CD8-positive, alpha-beta memory T cell (primary cell): ENCODE data around the gene CD247. TPM values are rescaled to one million over a fixed set of nuclear protein-coding genes. Genes with fewer than 3 reads are reported as not detected.

Experiments
- CTCF ChIA-PET: fragments of 350-600 bp; sonication (Branson Sonifier 250); formaldehyde crosslinking; loops from one replicate; lab custom pipeline; 2021; ENCODE audit warnings: antibody characterized with exemption; lab: Charles Lee
- POLR2A ChIA-PET: fragments of 350-600 bp; sonication (Branson Sonifier 250); formaldehyde crosslinking; loops from one replicate; lab custom pipeline; 2021; ENCODE audit warnings: antibody characterized with exemption; lab: Charles Lee
- DNase-seq, 5 donors: peaks; one replicate each; pipeline versions ENCODE4 v3.0.0 to v3.0.0-alpha.2; 2020 to 2022; ENCODE audit warnings: mixed read lengths in 1 of 5
- H3K27ac ChIP-seq: one replicate; pipeline ENCODE4 v1.7.0; 2013; ENCODE audit warnings: low read depth, mild to moderate bottlenecking, low read length, moderate library complexity
- H3K27me3 ChIP-seq: 2 replicates; pipeline ENCODE4 v1.7.0; 2013; ENCODE audit warnings: low read length, mild to moderate bottlenecking; ENCODE audit not compliant: insufficient read depth, poor library complexity, severe bottlenecking
- H3K36me3 ChIP-seq: 2 replicates; pipeline ENCODE4 v1.7.0; 2013; ENCODE audit warnings: mild to moderate bottlenecking, low read length, moderate library complexity; ENCODE audit not compliant: insufficient read depth
- H3K4me1 ChIP-seq: 2 replicates; pipeline ENCODE4 v1.7.0; 2013; ENCODE audit warnings: mild to moderate bottlenecking, low read length, moderate library complexity; ENCODE audit not compliant: insufficient read depth
- H3K4me3 ChIP-seq: 2 replicates; pipeline ENCODE4 v1.7.0; 2013; ENCODE audit warnings: mild to moderate bottlenecking, low read length
- H3K9me3 ChIP-seq: 2 replicates; pipeline ENCODE4 v1.7.0; 2013; ENCODE audit warnings: mild to moderate bottlenecking, low read length
- H3K27ac Mint-ChIP-seq, 8 donors: one replicate each; pipeline ENCODE4 v1.8.0; 2020 to 2021; ENCODE audit warnings: mixed read lengths in 8 of 8, mild to moderate bottlenecking in 6 of 8, inconsistent platforms in 3 of 8, moderate library complexity in 3 of 8
- H3K27me3 Mint-ChIP-seq, 2 donors: one replicate each; pipeline ENCODE4 v1.8.0; 2020 to 2021; ENCODE audit warnings: mixed read lengths in 2 of 2, mild to moderate bottlenecking in 1 of 2, moderate library complexity in 1 of 2
- H3K36me3 Mint-ChIP-seq, 3 donors: one replicate each; pipeline ENCODE4 v1.8.0; 2020 to 2021; ENCODE audit warnings: mixed read lengths in 3 of 3, inconsistent platforms in 1 of 3, mild to moderate bottlenecking in 1 of 3
- H3K4me1 Mint-ChIP-seq, 3 donors: one replicate each; pipeline ENCODE4 v1.8.0; 2020 to 2021; ENCODE audit warnings: mixed read lengths in 3 of 3, inconsistent platforms in 1 of 3, mild to moderate bottlenecking in 1 of 3
- H3K4me3 Mint-ChIP-seq, 7 donors: one replicate each; pipeline ENCODE4 v1.8.0; 2020 to 2021; ENCODE audit warnings: mixed read lengths in 7 of 7, mild to moderate bottlenecking in 6 of 7, moderate library complexity in 4 of 7, inconsistent platforms in 2 of 7
- H3K9me3 Mint-ChIP-seq, 5 donors: one replicate each; pipeline ENCODE4 v1.8.0; 2020 to 2022; ENCODE audit warnings: mixed read lengths in 5 of 5, mild to moderate bottlenecking in 3 of 5, moderate library complexity in 2 of 5, inconsistent platforms in 1 of 5
- polyA plus RNA-seq: library from polyadenylated mRNA; unstranded; fragments of 300-500 nt; fragmentation: Illumina TruSeq; gene quantifications from one replicate; pipeline ENCODE4 v1.2.3, GENCODE V29; 2021
- total RNA-seq, 2 experiments: library from RNA; stranded (reverse); gene quantifications; one replicate each; pipeline ENCODE4 v1.2.3, GENCODE V29; 2021

Gene CD247
- total and polyA plus RNA-seq, 3 experiments from 2014 or later = 130 to 395 (median 133) TPM

DNA sequence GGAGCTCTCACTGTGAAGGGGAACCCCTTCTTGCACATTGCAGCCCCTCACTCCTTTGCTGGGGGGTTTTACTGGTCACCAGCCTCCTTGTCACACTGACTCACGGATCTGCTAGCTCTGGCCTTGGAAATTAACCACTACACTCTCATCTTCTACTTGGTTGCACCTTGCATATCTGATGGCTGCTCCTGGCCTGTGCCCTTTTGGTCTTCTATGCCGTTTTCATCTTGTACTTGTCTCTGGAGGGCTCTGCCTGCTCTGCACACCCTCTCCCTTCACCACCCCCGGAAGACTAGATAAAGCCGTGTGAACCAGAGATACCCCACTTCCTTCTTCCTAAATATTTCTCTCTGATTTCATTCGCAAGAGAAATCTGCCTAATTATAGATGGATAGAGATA is 44.6 kb downstream of the CD247 start:
- H3K4me3 ChIP-seq = peak overlapping the region; percentile 5
- Mint-ChIP-seq H3K36me3 (peaks cover 7 to 52% (median 12%) of the 10 kb centered on the region in 3 donors), H3K27me3 (no peaks in the 10 kb centered on the region), H3K4me3 (peak overlapping the region; percentile 44 to 82 (median 77)), H3K4me1 (peaks cover 76 to 96% (median 87%) of the 10 kb centered on the region in 3 donors), H3K9me3 (no peaks in the 10 kb centered on the region), H3K27ac (peak overlapping the region; percentile 68 to 98 (median 86))
- POLR2A ChIA-PET = interaction anchor here (1.1 kb wide), 1 partner anchor 26 kb away, joined by 8 read pairs; no protein-coding TSS in a partner anchor
- peaks cover 95% of the 10 kb centered on the region for H3K4me1 ChIP-seq
- CTCF ChIA-PET = interaction anchor here (0.5 to 2.1 kb wide), 5 partner anchors 26 to 44 kb away, joined by 3 to 6 read pairs (median 3); partner anchors contain the start of gene CD247
- no peaks in the 10 kb centered on the region for H3K36me3 ChIP-seq
- DNase-seq = peak in 2 of 5 donors; percentile 29 to 53
- H3K9me3 ChIP-seq = no peaks in the 10 kb centered on the region
- no peaks in the 10 kb centered on the region for H3K27me3 ChIP-seq
- no peak overlapping the region for H3K27ac ChIP-seq

GRCh38 chr1:167472752-167473521 is 45.4 kb downstream of the CD247 start:
- ChIA-PET POLR2A (interaction anchor here (0.6 to 1.1 kb wide), 2 partner anchors 25 to 80 kb away, joined by 3 to 8 read pairs; no protein-coding TSS in a partner anchor), CTCF (interaction anchor here (0.5 to 2.1 kb wide), 5 partner anchors 25 to 45 kb away, joined by 3 to 6 read pairs (median 3); partner anchors contain the start of gene CD247)
- Histone ChIP-seq H3K4me3 (peak overlapping the region; percentile 5), H3K36me3 (no peaks in the 10 kb centered on the region), H3K4me1 (peaks cover 95% of the 10 kb centered on the region), H3K27ac (no peak overlapping the region), H3K9me3 (no peaks in the 10 kb centered on the region), H3K27me3 (no peaks in the 10 kb centered on the region)
- no peak for DNase-seq
- Mint-ChIP-seq H3K4me1 (peaks cover 76 to 96% (median 87%) of the 10 kb centered on the region in 3 donors), H3K27me3 (no peaks in the 10 kb centered on the region), H3K4me3 (peak overlapping the region; percentile 4 to 82 (median 75)), H3K9me3 (no peaks in the 10 kb centered on the region), H3K27ac (peak overlapping the region; percentile 38 to 98 (median 84)), H3K36me3 (peaks cover 7 to 50% (median 8%) of the 10 kb centered on the region in 3 donors)

GRCh38 chr1:167471568-167471967 is 46.8 kb downstream of the CD247 start:
- CTCF ChIA-PET = interaction anchor here (1.3 kb wide), 1 partner anchor 36 kb away, joined by 6 read pairs; no protein-coding TSS in a partner anchor
- peaks cover 90% of the 10 kb centered on the region for H3K4me1 ChIP-seq
- peak overlapping the region in 1 of 7 donors; percentile 28 for H3K4me3 Mint-ChIP-seq

DNA sequence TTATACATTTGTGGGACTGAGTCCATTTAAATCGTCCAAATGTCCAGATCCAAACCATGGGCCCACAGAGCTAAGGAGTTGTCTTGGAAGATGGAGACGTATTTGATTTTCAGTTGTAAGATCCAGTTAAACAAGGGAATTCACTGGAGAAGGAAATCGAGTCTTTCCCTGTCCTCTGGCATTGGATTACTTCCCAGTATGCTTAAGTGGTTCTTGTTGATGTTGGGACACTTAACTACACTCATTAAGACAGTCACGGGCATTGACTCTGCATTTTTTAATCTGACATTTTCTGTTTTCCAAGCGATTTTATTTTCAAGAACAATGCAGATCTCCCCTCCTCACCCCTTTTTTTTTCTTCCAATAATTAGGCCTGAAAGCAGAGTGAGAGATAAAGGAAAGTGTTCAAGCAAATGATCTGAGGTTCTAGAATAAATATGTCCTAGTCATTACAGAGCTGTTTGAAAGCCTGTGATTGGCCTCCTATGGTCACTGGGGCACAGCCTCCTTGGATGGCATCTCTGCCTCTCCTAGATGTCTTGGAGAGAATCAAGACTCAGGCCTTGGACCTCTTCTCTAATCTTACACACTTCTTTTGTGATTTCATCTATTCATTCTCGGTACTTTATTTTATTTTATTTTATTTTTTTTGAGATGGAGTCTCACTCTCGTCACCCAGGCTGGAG is 48.9 kb downstream of the CD247 start:
- no peak for DNase-seq
- Mint-ChIP-seq H3K9me3 (no peaks in the 10 kb centered on the region), H3K36me3 (peaks cover 0 to 53% (median 4%) of the 10 kb centered on the region in 3 donors), H3K27ac (peak overlapping the region; percentile 9 to 94 (median 58)), H3K4me1 (peaks cover 62 to 91% (median 78%) of the 10 kb centered on the region in 3 donors), H3K27me3 (no peaks in the 10 kb centered on the region), H3K4me3 (no peak overlapping the region)
- no peak overlapping the region for H3K27ac ChIP-seq
- H3K9me3 ChIP-seq = no peaks in the 10 kb centered on the region
- no peaks in the 10 kb centered on the region for H3K36me3 ChIP-seq
- H3K27me3 ChIP-seq = no peaks in the 10 kb centered on the region
- H3K4me1 ChIP-seq = peaks cover 89% of the 10 kb centered on the region
- no peak overlapping the region for H3K4me3 ChIP-seq
- CTCF ChIA-PET = interaction anchor here (1.5 to 2.4 kb wide), 2 partner anchors 31 to 64 kb away, joined by 4 to 6 read pairs; no protein-coding TSS in a partner anchor
- POLR2A ChIA-PET = no interaction called here

More at GRCh38 chr1:167471568-167471967, 46.8 kb downstream of the CD247 start:
- Mint-ChIP-seq H3K27ac (peak overlapping the region in 7 of 8 donors; percentile 41 to 81 (median 60)), H3K27me3 (no peaks in the 10 kb centered on the region), H3K36me3 (peaks cover under 1 to 45% (median 4%) of the 10 kb centered on the region in 3 donors), H3K9me3 (no peaks in the 10 kb centered on the region), H3K4me1 (peaks cover 63 to 93% (median 80%) of the 10 kb centered on the region in 3 donors)
- no peak for DNase-seq
- H3K27me3 ChIP-seq = no peaks in the 10 kb centered on the region
- no peaks in the 10 kb centered on the region for H3K9me3 ChIP-seq
- H3K27ac ChIP-seq = no peak overlapping the region
- POLR2A ChIA-PET = interaction anchor here (1.5 kb wide), 1 partner anchor 16 kb away, joined by 5 read pairs; no protein-coding TSS in a partner anchor
- no peaks in the 10 kb centered on the region for H3K36me3 ChIP-seq
- no peak overlapping the region for H3K4me3 ChIP-seq

- Histone ChIP-seq H3K4me1 (peaks cover 88% of the 10 kb centered on the region), H3K27ac (no peak overlapping the region), H3K27me3 (no peaks in the 10 kb centered on the region), H3K36me3 (no peaks in the 10 kb centered on the region), H3K9me3 (no peaks in the 10 kb centered on the region), H3K4me3 (no peak overlapping the region)
- ChIA-PET POLR2A (interaction anchor here (1.2 kb wide), 1 partner anchor 13 kb away, joined by 3 read pairs; no protein-coding TSS in a partner anchor), CTCF (interaction anchor here (1.4 to 4.2 kb wide), 5 partner anchors 10 to 65 kb away, joined by 4 to 20 read pairs (median 4); no protein-coding TSS in a partner anchor)
- Mint-ChIP-seq H3K27ac (peak overlapping the region in 5 of 8 donors; percentile 29 to 70 (median 51)), H3K27me3 (no peaks in the 10 kb centered on the region), H3K4me3 (no peak overlapping the region), H3K36me3 (peaks cover 0 to 61% (median 3%) of the 10 kb centered on the region in 3 donors), H3K9me3 (no peaks in the 10 kb centered on the region), H3K4me1 (peaks cover 58 to 91% (median 78%) of the 10 kb centered on the region in 3 donors)
- no peak for DNase-seq
Observed at GRCh38 chr1:167467752-167468151, 50.6 kb downstream of the CD247 start.

GRCh38 chr1:167467126-167467710 is 51.1 kb downstream of the CD247 start:
- H3K4me1 ChIP-seq = peaks cover 88% of the 10 kb centered on the region
- H3K27me3 ChIP-seq = no peaks in the 10 kb centered on the region
- H3K9me3 ChIP-seq = no peaks in the 10 kb centered on the region
- no peaks in the 10 kb centered on the region for H3K9me3 Mint-ChIP-seq
- H3K27me3 Mint-ChIP-seq = no peaks in the 10 kb centered on the region
- peak overlapping the region in 5 of 8 donors; percentile 34 to 70 (median 64) for H3K27ac Mint-ChIP-seq
- ChIA-PET POLR2A (interaction anchor here (1.2 kb wide), 1 partner anchor 12 kb away, joined by 3 read pairs; no protein-coding TSS in a partner anchor), CTCF (interaction anchor here (1.4 to 4.2 kb wide), 4 partner anchors 10 to 66 kb away, joined by 4 to 20 read pairs (median 5); no protein-coding TSS in a partner anchor)
- no peak overlapping the region for H3K4me3 ChIP-seq
- no peak overlapping the region for H3K4me3 Mint-ChIP-seq
- peaks cover 0 to 59% (median 2%) of the 10 kb centered on the region in 3 donors for H3K36me3 Mint-ChIP-seq
- no peak for DNase-seq
- no peaks in the 10 kb centered on the region for H3K36me3 ChIP-seq
- H3K27ac ChIP-seq = no peak overlapping the region
- peaks cover 55 to 89% (median 76%) of the 10 kb centered on the region in 3 donors for H3K4me1 Mint-ChIP-seq

DNA sequence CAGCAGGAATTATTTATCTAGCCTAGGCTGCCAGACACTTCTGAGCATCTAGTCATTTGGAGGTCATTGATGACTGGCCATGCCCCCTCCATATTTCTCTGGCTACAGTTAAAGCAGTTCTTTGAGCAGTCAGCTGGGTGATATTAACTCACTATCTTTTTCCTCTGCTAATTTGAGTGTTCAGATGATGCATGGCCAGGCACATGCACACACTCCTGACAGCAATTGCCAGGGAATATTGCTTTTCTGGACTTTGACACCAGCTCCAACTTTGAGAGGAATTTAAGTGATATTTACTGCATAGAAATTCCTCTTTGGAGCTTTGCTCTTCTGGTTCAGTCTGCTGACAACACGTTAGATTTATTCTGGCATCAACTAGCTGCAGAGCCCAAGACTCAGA is 52.6 kb downstream of the CD247 start:
- H3K27ac Mint-ChIP-seq = peak overlapping the region; percentile 11 to 93 (median 64)
- Histone ChIP-seq H3K36me3 (no peaks in the 10 kb centered on the region), H3K4me3 (no peak overlapping the region), H3K9me3 (no peaks in the 10 kb centered on the region), H3K4me1 (peaks cover 88% of the 10 kb centered on the region), H3K27me3 (no peaks in the 10 kb centered on the region), H3K27ac (no peak overlapping the region)
- DNase-seq = no peak
- ChIA-PET POLR2A (interaction anchor here (2.4 kb wide), 1 partner anchor 10 kb away, joined by 10 read pairs; no protein-coding TSS in a partner anchor), CTCF (interaction anchor here (0.8 to 4.2 kb wide), 3 partner anchors 11 to 68 kb away, joined by 3 to 20 read pairs (median 3); no protein-coding TSS in a partner anchor)
- H3K4me1 Mint-ChIP-seq = peaks cover 51 to 89% (median 68%) of the 10 kb centered on the region in 3 donors
- peak overlapping the region in 1 of 7 donors; percentile 25 for H3K4me3 Mint-ChIP-seq
- H3K36me3 Mint-ChIP-seq = peaks cover 0 to 67% (median 0%) of the 10 kb centered on the region in 3 donors
- H3K9me3 Mint-ChIP-seq = no peaks in the 10 kb centered on the region
- H3K27me3 Mint-ChIP-seq = no peaks in the 10 kb centered on the region
